ENCODE measurements around the gene DNASE1L1. TPM values are rescaled to one million over a fixed set of nuclear protein-coding genes. Genes with fewer than 3 reads are reported as not detected.

DNASE1L1 gene
- total and polyA plus RNA-seq, 4 donors, result 9.3 to 22.1 (median 16.7) TPM

GRCh38 chrX:154398668-154399526, 10.2 kb downstream of the DNASE1L1 start:
- Histone ChIP-seq H3K36me3 (ENCODE audit: control insufficient read depth in 4 of 4, insufficient read depth in 3 of 4, low read depth in 1 of 4, low read length in 3 of 4) (peaks cover 0 to 10% (median 7%) of the 10 kb centered on the region in 4 donors), H3K4me3 (ENCODE audit: low read depth in 1 of 3, low read length in 3 of 3) (peak overlapping the region; percentile 71 to 94 (median 92)), H3K9me3 (ENCODE audit: control insufficient read depth in 4 of 4, low read length in 3 of 4) (no peaks in the 10 kb centered on the region), H3K27ac (ENCODE audit: low read depth in 1 of 2, low read length in 2 of 2) (peak overlapping the region; percentile 80 to 98), H3K4me1 (ENCODE audit: control insufficient read depth in 4 of 4, insufficient read depth in 4 of 4, low read length in 3 of 4) (peaks cover 1 to 36% (median 26%) of the 10 kb centered on the region in 4 donors), H3K9ac (ENCODE audit: low read depth in 1 of 2, low read length in 2 of 2) (peak overlapping the region; percentile 95 to 98), H3K27me3 (ENCODE audit: control insufficient read depth in 4 of 4, insufficient read depth in 4 of 4, low read length in 3 of 4) (no peaks in the 10 kb centered on the region)
- no peak for TF ChIP-seq FOXA1 (IDR thresholded peaks at IDR 0.05)
- TF ChIP-seq YY1 (IDR thresholded peaks at IDR 0.05), result no peak
- TF ChIP-seq TAF1 (conservative IDR thresholded peaks at IDR 0.05), result no peak
- TF ChIP-seq ZBTB33 (IDR thresholded peaks at IDR 0.05), result no peak
- TF ChIP-seq EGR1 (IDR thresholded peaks at IDR 0.05; ENCODE audit: low read depth in 2 of 2), result no peak
- TF ChIP-seq CTCF (IDR thresholded peaks at IDR 0.05; ENCODE audit: low read depth, low read length, missing input control), result peak; percentile 72
- TF ChIP-seq GABPA (IDR thresholded peaks at IDR 0.05 in 1 of 2, conservative IDR thresholded peaks at IDR 0.05 in 1 of 2), result peak in 1 of 2 donors; percentile 26
- TF ChIP-seq HNF4G (IDR thresholded peaks at IDR 0.05), result no peak
- peak; percentile 82 for TF ChIP-seq MAX (IDR thresholded peaks at IDR 0.05)
- peak; percentile 76 to 77 for TF ChIP-seq RAD21 (IDR thresholded peaks at IDR 0.05)
- peak; percentile 13 for TF ChIP-seq NR2F2 (IDR thresholded peaks at IDR 0.05)
- no peak for TF ChIP-seq REST (IDR thresholded peaks at IDR 0.05)
- peak; percentile 88 for DNase-seq (ENCODE audit: low spot score)
- WGBS, result 1% methylated on average over 49 of the region's 49 CpGs
